Stomach (tissue), 9 donors: ENCODE data around the gene CCDC69. TPM values are rescaled to one million over a fixed set of nuclear protein-coding genes. Genes with fewer than 3 reads are reported as not detected.

Experiments used
- DNase-seq, 2 donors: peaks; one replicate each; pipeline versions ENCODE4 v3.0.0 to v3.0.0-alpha.2; 2013 to 2019
- H3K27ac ChIP-seq, 5 donors: fragments of 200-600 bp in 4 of 5; sonication (generic) in 4 of 5; one replicate each; pipeline ENCODE4 v1.5.1; 2013 to 2019; ENCODE audit warnings: mild to moderate bottlenecking in 1 of 5, moderate library complexity in 1 of 5
- H3K27me3 ChIP-seq, 3 donors: fragments of 200-600 bp; sonication (generic); one replicate each; pipeline ENCODE4 v1.5.1; 2017 to 2019; ENCODE audit warnings: mixed run types in 1 of 3
- H3K36me3 ChIP-seq, 4 donors: fragments of 200-600 bp; sonication (generic); 1 replicate in 3 of 4; 2 replicates in 1 of 4; pipeline ENCODE4 v1.5.1; 2016 to 2019
- H3K4me1 ChIP-seq, 4 donors: fragments of 200-600 bp; sonication (generic); one replicate each; pipeline ENCODE4 v1.5.1; 2016 to 2019
- H3K4me3 ChIP-seq, 4 donors: fragments of 200-600 bp; sonication (generic) in 3 of 4; one replicate each; pipeline ENCODE4 v1.5.1; 2016 to 2019; ENCODE audit warnings: mild to moderate bottlenecking in 1 of 4
- H3K9me3 ChIP-seq, 4 donors: fragments of 200-600 bp; sonication (generic); one replicate each; pipeline ENCODE4 v1.5.1; 2016 to 2019
- EP300 ChIP-seq: sonication (generic); formaldehyde crosslinking; IDR thresholded peaks from one replicate; pipeline ENCODE4 v1.6.1; 2017; ENCODE audit warnings: antibody characterized with exemption
- POLR2A ChIP-seq, 4 donors: fragments of 450-650 bp; IDR thresholded peaks; one replicate each; pipeline ENCODE4 v1.6.1; 2016; ENCODE audit warnings: antibody characterized with exemption in 4 of 4, control low read depth in 2 of 4, mild to moderate bottlenecking in 1 of 4, moderate library complexity in 1 of 4
- POLR2AphosphoS5 ChIP-seq, 3 donors: sonication (generic); formaldehyde crosslinking; IDR thresholded peaks; one replicate each; pipeline ENCODE4 v1.6.1; 2016; ENCODE audit warnings: antibody characterized with exemption in 3 of 3
- WGBS, 5 donors: extraction: QIAGEN DNeasy Blood & Tissue Kit in 3 of 5; methylation state at CpG; one replicate each; pipeline versions ENCODE4 v1.1.5 to v1.1.7; 2013 to 2018; 5-methylcytosine and 5-hydroxymethylcytosine counted together
- intact Hi-C: fragments of 100-400 bp; cut with DNase I; formaldehyde crosslinking; loops from one replicate; pipeline ENCODE4 v1.15.1; 2023; ENCODE audit warnings: low total_unique reads
- polyA plus RNA-seq, 3 donors: library from polyadenylated mRNA; stranded (reverse); fragments of 200-250 nt; gene quantifications; one replicate each; pipeline ENCODE4 v1.2.3, GENCODE V29; 2013
- total RNA-seq, 5 donors: library from RNA; depleted of rRNA; stranded (reverse); fragments of >200 nt; gene quantifications; one replicate each; pipeline versions ENCODE4 v1.1.0 to v1.2.3, GENCODE V29; 2014 to 2016
- TF ChIP-seq, protein P1 (sequence below), 7 experiments: fragments of 450-650 bp in 4 of 7; fragments of 200-600 bp in 3 of 7; sonication (generic) in 3 of 7; IDR thresholded peaks; one replicate each; pipeline ENCODE4 v1.5.1; 2016 to 2019; ENCODE audit warnings: antibody characterized with exemption in 7 of 7, control low read depth in 2 of 7, mild to moderate bottlenecking in 1 of 7
- donor health status: healthy with polysubstance abuse.
- donor health status: Bipolar disorder and iron deficiency.
- donor health status: healthy.

CCDC69 gene
- total and polyA plus RNA-seq, 8 donors = 5.5 to 173 (median 31.0) TPM

DNA sequence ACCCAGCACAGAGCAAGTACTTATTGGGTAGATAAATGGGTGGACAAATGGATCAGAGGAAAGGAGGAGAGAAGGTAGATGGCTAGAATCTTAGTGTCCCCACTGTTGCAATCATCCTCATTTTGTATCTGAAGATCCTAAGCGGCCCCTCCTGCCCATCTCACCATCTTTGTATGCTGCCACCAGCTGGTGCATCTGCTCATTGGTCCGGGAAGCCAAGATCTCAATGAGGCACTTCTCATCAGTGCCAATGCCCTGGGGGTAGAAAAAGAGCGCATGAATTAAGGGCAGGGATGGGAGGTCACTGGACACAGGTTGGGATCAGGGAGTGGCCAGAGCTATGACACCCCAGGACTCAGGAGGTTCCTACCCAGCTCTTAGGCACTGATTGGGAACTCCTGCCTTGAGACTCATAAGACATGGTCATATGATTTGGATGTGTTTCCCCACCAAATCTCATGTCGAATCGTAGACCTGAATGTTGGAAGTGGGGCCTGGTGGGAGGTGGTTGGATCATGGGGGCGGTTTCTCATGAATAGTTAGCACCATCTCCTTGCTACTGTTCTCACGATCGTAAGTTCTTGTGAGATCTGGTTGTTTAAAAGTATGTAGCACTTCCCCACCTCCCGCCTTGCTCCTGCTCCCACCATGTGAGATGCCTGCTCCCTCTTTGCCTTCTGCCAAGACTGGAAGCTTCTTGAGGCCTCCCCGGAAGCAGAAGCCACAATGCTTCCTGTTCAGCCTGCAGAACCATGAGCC lies 86.6 kb downstream of the CCDC69 start:
- Histone ChIP-seq H3K27me3 (no peaks in the 10 kb centered on the region), H3K4me1 (peaks cover 7 to 25% (median 16%) of the 10 kb centered on the region in 4 donors), H3K27ac (no peak overlapping the region), H3K36me3 (peaks cover 65 to 92% (median 87%) of the 10 kb centered on the region in 4 donors), H3K9me3 (no peaks in the 10 kb centered on the region), H3K4me3 (no peak overlapping the region)
- intact Hi-C loops = no loop called here
- DNase-seq = no peak
- WGBS, 5 donors = 86 to 94% (median 92%) methylated on average over 10 of the region's 10 CpGs
- TF ChIP-seq, protein P1, sequence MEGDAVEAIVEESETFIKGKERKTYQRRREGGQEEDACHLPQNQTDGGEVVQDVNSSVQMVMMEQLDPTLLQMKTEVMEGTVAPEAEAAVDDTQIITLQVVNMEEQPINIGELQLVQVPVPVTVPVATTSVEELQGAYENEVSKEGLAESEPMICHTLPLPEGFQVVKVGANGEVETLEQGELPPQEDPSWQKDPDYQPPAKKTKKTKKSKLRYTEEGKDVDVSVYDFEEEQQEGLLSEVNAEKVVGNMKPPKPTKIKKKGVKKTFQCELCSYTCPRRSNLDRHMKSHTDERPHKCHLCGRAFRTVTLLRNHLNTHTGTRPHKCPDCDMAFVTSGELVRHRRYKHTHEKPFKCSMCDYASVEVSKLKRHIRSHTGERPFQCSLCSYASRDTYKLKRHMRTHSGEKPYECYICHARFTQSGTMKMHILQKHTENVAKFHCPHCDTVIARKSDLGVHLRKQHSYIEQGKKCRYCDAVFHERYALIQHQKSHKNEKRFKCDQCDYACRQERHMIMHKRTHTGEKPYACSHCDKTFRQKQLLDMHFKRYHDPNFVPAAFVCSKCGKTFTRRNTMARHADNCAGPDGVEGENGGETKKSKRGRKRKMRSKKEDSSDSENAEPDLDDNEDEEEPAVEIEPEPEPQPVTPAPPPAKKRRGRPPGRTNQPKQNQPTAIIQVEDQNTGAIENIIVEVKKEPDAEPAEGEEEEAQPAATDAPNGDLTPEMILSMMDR (IDR thresholded peaks at IDR 0.05) = no peak
- TF ChIP-seq POLR2A (IDR thresholded peaks at IDR 0.05) = no peak
- TF ChIP-seq EP300 = no peak

DNA sequence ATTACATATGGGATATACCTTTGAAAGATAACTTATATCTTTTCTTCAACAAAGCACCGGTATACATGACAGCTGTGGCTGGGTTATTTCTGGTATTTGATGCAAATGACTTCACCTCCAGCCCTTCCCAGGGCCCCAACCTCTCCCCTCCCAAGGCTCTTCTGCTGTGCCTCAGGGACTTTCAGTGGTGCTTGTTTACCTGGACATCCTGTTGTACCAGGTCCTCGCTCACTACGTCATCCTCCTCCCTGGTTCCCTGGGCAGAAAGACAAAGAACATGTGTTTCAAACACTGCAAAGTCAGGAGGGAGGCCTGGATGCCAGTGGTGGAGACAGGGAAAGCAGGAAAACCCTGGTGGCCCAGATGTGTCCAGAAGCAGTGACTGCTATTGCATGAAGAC lies 89.7 kb downstream of the CCDC69 start:
- no peak for TF ChIP-seq POLR2A (IDR thresholded peaks at IDR 0.05)
- WGBS, 5 donors = 49 to 91% (median 73%) methylated on average over 3 of the region's 3 CpGs
- Histone ChIP-seq H3K27me3 (no peaks in the 10 kb centered on the region), H3K9me3 (no peaks in the 10 kb centered on the region), H3K4me3 (no peak overlapping the region), H3K4me1 (peaks cover 0 to 16% (median 0%) of the 10 kb centered on the region in 4 donors), H3K27ac (peak overlapping the region in 3 of 5 donors; percentile 13 to 45 (median 20)), H3K36me3 (peaks cover 89 to 100% (median 100%) of the 10 kb centered on the region in 4 donors)
- DNase-seq = peak; percentile 35 to 67
- intact Hi-C loops = no loop called here

DNA sequence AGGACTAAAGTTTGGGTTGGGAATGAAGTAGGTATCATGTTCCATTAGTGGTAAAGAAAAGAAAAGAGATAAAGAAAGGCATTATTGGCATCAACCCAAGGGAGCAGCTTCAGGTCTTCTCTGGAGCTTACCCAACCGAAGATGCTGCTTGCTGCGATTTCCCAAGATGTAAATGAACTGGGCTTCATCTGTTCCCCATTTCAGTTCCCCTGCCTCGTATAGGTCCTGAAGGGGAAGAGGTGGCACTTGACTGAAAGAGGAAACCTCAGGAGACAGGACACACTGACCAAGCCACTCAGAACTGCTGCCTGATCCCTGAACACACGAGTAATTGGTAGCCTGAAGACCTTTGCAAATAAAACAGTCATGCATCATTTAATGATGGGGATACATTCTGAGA lies 90.9 kb downstream of the CCDC69 start:
- Histone ChIP-seq H3K9me3 (no peaks in the 10 kb centered on the region), H3K27me3 (no peaks in the 10 kb centered on the region), H3K36me3 (peaks cover 87 to 100% (median 100%) of the 10 kb centered on the region in 4 donors), H3K27ac (no peak overlapping the region), H3K4me1 (peaks cover 0 to 16% (median 0%) of the 10 kb centered on the region in 4 donors), H3K4me3 (no peak overlapping the region)
- no peak for DNase-seq
- intact Hi-C loops = no loop called here
- 74 to 87% (median 79%) methylated on average over 4 of the region's 4 CpGs for whole genome bisulfite sequencing, 5 donors
- no peak for TF ChIP-seq EP300
- no peak for TF ChIP-seq POLR2A (IDR thresholded peaks at IDR 0.05)
- no peak for TF ChIP-seq POLR2AphosphoS5 (IDR thresholded peaks at IDR 0.05)

Other genes starting within 250 kb of the CCDC69 start
- gene GPX3, start 203.5 kb downstream of the CCDC69 start, total RNA-seq = 100 to 1,000 TPM in 4 of 5 donors, 10 to 100 TPM in 1; 70.5 to 828 (median 245) TPM
- 100 to 1,000 TPM; 232 to 715 (median 360) TPM for gene GPX3, start 203.5 kb downstream of the CCDC69 start, polyA plus RNA-seq
- gene TNIP1, start 143.1 kb downstream of the CCDC69 start, total RNA-seq = 100 to 1,000 TPM in 3 of 5 donors, 10 to 100 TPM in 2; 67.4 to 136 (median 118) TPM
- gene TNIP1, start 143.1 kb downstream of the CCDC69 start, polyA plus RNA-seq = 100 to 1,000 TPM in 1 of 3 donors, 10 to 100 TPM in 2; 45.1 to 122 (median 90.8) TPM
- gene ANXA6, start 66.3 kb downstream of the CCDC69 start, total RNA-seq = 100 to 1,000 TPM in 3 of 5 donors, 10 to 100 TPM in 2; 28.4 to 240 (median 133) TPM
- gene ANXA6, start 66.3 kb downstream of the CCDC69 start, polyA plus RNA-seq = 100 to 1,000 TPM in 1 of 3 donors, 10 to 100 TPM in 2; 66.0 to 103 (median 73.6) TPM
- 10 to 100 TPM in 4 of 5 donors, 1 to 10 TPM in 1; 3.5 to 57.2 (median 21.4) TPM for gene GM2A, start 29.1 kb upstream of the CCDC69 start, total RNA-seq
- 10 to 100 TPM in 1 of 3 donors, 1 to 10 TPM in 2; 3.2 to 27.7 (median 9.2) TPM for gene GM2A, start 29.1 kb upstream of the CCDC69 start, polyA plus RNA-seq
- gene SLC36A3, start 79.7 kb upstream of the CCDC69 start, total RNA-seq = not detected
- not detected for gene SLC36A3, start 79.7 kb upstream of the CCDC69 start, polyA plus RNA-seq
- not detected for gene SLC36A2, start 123.5 kb upstream of the CCDC69 start, total RNA-seq
- gene SLC36A2, start 123.5 kb upstream of the CCDC69 start, polyA plus RNA-seq = not detected
- gene SLC36A1, start 223.5 kb upstream of the CCDC69 start, total RNA-seq = 10 to 100 TPM in 4 of 5 donors, 1 to 10 TPM in 1; 2.3 to 27.8 (median 11.9) TPM
- 1 to 10 TPM; 1.2 to 1.7 (median 1.5) TPM for gene SLC36A1, start 223.5 kb upstream of the CCDC69 start, polyA plus RNA-seq